ENCODE data around the gene TEX9. TPM values are rescaled to one million over a fixed set of nuclear protein-coding genes. Genes with fewer than 3 reads are reported as not detected.
"Not testable (repeated sequence)": the region's sequence is repeated elsewhere in the genome, so short reads cannot be mapped to it uniquely, and the experiment has no call there.

The TEX9 gene
- total RNA-seq, 1 donor = 3.9 TPM

- no peak for TF ChIP-seq CTCF (IDR thresholded peaks at IDR 0.05; ENCODE audit: insufficient read depth, low read depth, low read length)
- DNase-seq (ENCODE audit: low read depth) = no peak
- H3K4me3 ChIP-seq (ENCODE audit: low read depth, low read length) = no peak overlapping the region
Observed at GRCh38 chr15:56411122-56411749, 46.0 kb downstream of the TEX9 start.

- not testable (repeated sequence) for H3K4me3 ChIP-seq (ENCODE audit: low read depth, low read length); DNase-seq (ENCODE audit: low read depth)
Observed at GRCh38 chr15:56413114-56413733, 48.0 kb downstream of the TEX9 start.

- H3K4me3 ChIP-seq (ENCODE audit: low read depth, low read length) = no peak overlapping the region
- no peak for TF ChIP-seq CTCF (IDR thresholded peaks at IDR 0.05; ENCODE audit: insufficient read depth, low read depth, low read length)
- no peak for DNase-seq (ENCODE audit: low read depth)
Observed at GRCh38 chr15:56425276-56425675, 60.0 kb downstream of the TEX9 start.

- no peak for TF ChIP-seq CTCF (IDR thresholded peaks at IDR 0.05; ENCODE audit: insufficient read depth, low read depth, low read length)
- DNase-seq (ENCODE audit: low read depth) = no peak
- H3K4me3 ChIP-seq (ENCODE audit: low read depth, low read length) = no peak overlapping the region
Observed at GRCh38 chr15:56425976-56426375, 60.8 kb downstream of the TEX9 start.

- peak; percentile 33 for DNase-seq (ENCODE audit: low read depth)
- no peak overlapping the region for H3K4me3 ChIP-seq (ENCODE audit: low read depth, low read length)
- peak; percentile 48 for TF ChIP-seq CTCF (IDR thresholded peaks at IDR 0.05; ENCODE audit: insufficient read depth, low read depth, low read length)
Observed at GRCh38 chr15:56428821-56429458, 63.7 kb downstream of the TEX9 start.

DNA sequence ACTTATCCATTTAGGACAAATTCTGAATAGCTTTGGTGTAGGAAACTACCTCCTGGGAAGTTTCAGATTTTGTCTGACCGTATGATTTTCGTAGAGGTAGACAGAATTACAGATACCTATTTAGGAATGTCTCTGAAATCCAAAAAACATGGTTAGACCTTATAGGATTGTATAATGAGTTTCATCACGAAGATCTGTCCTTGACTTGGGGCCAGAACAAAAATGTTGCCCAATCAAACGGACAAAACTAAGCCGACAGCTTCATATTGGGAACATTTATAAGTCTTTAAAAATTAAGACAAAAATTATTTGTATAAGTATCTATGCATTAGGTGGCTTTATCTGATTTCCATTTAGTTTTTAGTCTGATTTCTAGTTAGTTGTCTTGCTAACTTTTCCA is 67.1 kb downstream of the TEX9 start:
- TF ChIP-seq CTCF (IDR thresholded peaks at IDR 0.05; ENCODE audit: insufficient read depth, low read depth, low read length) = no peak
- DNase-seq (ENCODE audit: low read depth) = no peak
- no peak overlapping the region for H3K4me3 ChIP-seq (ENCODE audit: low read depth, low read length)

- no peak for TF ChIP-seq CTCF (IDR thresholded peaks at IDR 0.05; ENCODE audit: insufficient read depth, low read depth, low read length)
Observed at GRCh38 chr15:56440214-56440770, 75.1 kb downstream of the TEX9 start.

More at GRCh38 chr15:56440214-56440770, 75.1 kb downstream of the TEX9 start:
- DNase-seq (ENCODE audit: low read depth) = no peak
- no peak overlapping the region for H3K4me3 ChIP-seq (ENCODE audit: low read depth, low read length)
